Measurements from ENCODE around the gene PCARE. TPM values are rescaled to one million over a fixed set of nuclear protein-coding genes. Genes with fewer than 3 reads are reported as not detected.

Gene PCARE
- total and polyA plus RNA-seq, 4 donors: 0.01 to 0.09 (median 0.04) TPM; not detected in 1

DNA sequence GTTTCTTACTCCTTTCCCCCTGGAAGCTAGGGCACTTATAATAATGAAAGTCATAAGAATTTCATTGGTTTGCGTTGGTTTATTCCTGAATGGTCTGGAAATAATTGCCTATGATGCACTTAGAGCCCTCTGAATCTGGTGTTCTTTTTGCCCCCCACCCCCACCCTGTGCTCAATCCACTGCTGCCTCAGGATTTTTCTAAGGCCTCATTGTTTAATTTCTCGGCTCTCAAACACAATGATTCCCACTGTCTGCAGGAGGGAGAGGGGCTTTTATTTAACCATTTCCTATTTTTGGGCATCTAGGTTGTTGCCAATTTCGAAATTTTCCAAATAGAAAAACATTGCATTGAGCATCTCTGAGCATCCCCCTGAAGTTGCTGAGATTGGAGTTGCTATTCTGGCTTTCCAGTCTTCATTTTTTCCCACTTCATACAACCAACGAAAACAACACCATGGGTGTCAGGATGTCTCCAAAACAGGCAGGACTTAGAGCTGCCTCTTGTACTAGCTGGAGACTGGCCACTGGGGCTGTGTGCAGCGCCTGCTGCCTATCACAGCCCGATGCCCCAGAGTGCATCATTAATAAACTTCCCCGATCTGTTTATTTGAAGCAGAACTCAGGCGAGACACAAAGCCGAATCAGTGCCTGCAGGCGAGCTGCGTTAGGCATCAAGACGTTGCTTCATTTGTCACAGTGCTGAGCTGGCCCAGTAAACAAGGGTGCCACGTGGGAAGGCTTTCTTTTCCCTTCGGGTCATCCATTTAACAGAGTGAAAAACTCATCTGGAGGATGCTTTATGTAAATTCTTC, 1.8 kb upstream of the PCARE start:
- Histone ChIP-seq H3K4me1 (ENCODE audit: control insufficient read depth in 5 of 5, insufficient read depth in 5 of 5, low read length in 5 of 5) (peaks cover 0 to 4% (median 0%) of the 10 kb centered on the region in 5 donors), H3K27me3 (ENCODE audit: control insufficient read depth in 3 of 3, insufficient read depth in 3 of 3, low read length in 2 of 3) (no peaks in the 10 kb centered on the region), H3K9ac (ENCODE audit: insufficient read depth in 1 of 2, low read length in 2 of 2) (no peak overlapping the region), H3K36me3 (ENCODE audit: control insufficient read depth in 4 of 4, insufficient read depth in 4 of 4, low read length in 4 of 4) (no peaks in the 10 kb centered on the region), H3K9me3 (ENCODE audit: control insufficient read depth in 4 of 4, insufficient read depth in 3 of 4, low read length in 3 of 4) (peaks cover 0 to 19% (median 3%) of the 10 kb centered on the region in 4 donors), H3K4me3 (no peak overlapping the region), H3K27ac (ENCODE audit: low read depth in 1 of 2, low read length in 1 of 2) (no peak overlapping the region)
- TF ChIP-seq, protein P1, sequence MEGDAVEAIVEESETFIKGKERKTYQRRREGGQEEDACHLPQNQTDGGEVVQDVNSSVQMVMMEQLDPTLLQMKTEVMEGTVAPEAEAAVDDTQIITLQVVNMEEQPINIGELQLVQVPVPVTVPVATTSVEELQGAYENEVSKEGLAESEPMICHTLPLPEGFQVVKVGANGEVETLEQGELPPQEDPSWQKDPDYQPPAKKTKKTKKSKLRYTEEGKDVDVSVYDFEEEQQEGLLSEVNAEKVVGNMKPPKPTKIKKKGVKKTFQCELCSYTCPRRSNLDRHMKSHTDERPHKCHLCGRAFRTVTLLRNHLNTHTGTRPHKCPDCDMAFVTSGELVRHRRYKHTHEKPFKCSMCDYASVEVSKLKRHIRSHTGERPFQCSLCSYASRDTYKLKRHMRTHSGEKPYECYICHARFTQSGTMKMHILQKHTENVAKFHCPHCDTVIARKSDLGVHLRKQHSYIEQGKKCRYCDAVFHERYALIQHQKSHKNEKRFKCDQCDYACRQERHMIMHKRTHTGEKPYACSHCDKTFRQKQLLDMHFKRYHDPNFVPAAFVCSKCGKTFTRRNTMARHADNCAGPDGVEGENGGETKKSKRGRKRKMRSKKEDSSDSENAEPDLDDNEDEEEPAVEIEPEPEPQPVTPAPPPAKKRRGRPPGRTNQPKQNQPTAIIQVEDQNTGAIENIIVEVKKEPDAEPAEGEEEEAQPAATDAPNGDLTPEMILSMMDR (IDR thresholded peaks at IDR 0.05; ENCODE audit: control extremely low read depth, extremely low read depth): no peak
- DNase-seq (no peak), ATAC-seq (ENCODE audit: insufficient read depth, low FRiP score) (no peak)
- WGBS, 2 donors: 60 to 74% methylated on average over 14 of the region's 14 CpGs

DNA sequence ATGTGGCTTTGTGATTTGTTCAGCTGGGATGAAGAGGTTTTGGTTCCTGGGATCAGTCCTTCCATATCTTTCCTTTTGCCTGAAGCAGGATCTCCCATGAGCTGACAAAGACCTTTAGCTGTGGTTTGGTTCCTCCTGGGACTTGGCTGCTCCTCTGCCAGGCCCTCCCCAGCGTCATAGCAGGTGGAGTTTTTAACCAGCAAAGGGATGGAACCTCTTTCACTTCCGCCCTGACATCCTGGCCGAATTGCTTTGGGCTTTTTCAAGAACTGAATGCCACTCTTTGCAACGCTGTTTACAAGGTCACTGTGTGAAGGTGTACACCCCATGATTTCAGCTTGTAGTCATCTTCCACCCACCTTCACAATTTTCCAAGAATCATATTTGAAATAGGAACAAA, 390 bp downstream of the PCARE start:
- peak overlapping the region in 1 of 2 donors; percentile 36 for H3K27ac ChIP-seq (ENCODE audit: low read depth in 1 of 2, low read length in 1 of 2)
- peaks cover 0 to 5% (median 0%) of the 10 kb centered on the region in 5 donors for H3K4me1 ChIP-seq (ENCODE audit: control insufficient read depth in 5 of 5, insufficient read depth in 5 of 5, low read length in 5 of 5)
- no peaks in the 10 kb centered on the region for H3K27me3 ChIP-seq (ENCODE audit: control insufficient read depth in 3 of 3, insufficient read depth in 3 of 3, low read length in 2 of 3)
- TF ChIP-seq, protein P1 (IDR thresholded peaks at IDR 0.05; ENCODE audit: control extremely low read depth, extremely low read depth): no peak
- DNase-seq (no peak), ATAC-seq (ENCODE audit: insufficient read depth, low FRiP score) (no peak)
- peaks cover 0 to 3% (median 0%) of the 10 kb centered on the region in 4 donors for H3K9me3 ChIP-seq (ENCODE audit: control insufficient read depth in 4 of 4, insufficient read depth in 3 of 4, low read length in 3 of 4)
- H3K4me3 ChIP-seq: no peak overlapping the region
- H3K9ac ChIP-seq (ENCODE audit: insufficient read depth in 1 of 2, low read length in 2 of 2): no peak overlapping the region
- no peaks in the 10 kb centered on the region for H3K36me3 ChIP-seq (ENCODE audit: control insufficient read depth in 4 of 4, insufficient read depth in 4 of 4, low read length in 4 of 4)
- WGBS, 2 donors: 67 to 85% methylated on average over 4 of the region's 4 CpGs

DNA sequence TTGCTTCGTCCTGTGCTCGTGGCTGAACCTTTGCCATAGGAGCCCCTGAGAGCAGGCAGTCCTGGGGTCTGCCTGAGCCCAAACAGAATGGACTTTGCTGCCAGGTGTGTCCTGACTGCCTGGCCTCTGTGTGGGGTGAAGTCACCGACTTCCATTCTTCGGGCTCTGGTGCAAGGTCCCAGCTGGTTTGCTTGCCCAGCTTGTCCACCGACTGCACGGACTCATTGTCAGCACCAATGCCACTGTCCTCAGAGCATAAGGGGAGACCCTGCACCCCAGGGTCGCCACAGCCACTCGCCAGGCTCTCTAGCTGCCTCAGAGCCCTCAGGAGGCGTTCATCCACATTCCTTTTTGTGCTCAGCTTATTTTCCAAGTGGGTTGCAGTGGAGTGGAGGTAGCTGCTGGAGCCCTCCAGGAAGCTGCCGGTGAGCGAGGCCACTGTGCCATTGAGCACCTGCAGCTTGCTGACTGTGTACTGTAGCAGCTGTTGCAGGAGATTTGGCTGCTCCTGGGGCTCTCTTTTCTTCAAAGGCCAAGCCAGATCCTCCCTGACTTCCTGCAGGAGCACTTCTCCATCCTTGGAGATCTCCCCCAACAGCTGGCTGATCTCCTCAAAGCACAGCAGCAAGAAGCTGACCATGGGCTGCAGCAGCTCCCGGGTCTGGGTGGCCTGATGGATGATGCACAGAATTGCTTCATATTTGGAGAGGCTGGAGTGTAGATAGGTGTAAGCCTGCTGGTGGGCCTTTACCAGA, 1.2 kb downstream of the PCARE start:
- ATAC-seq (ENCODE audit: insufficient read depth, low FRiP score) (no peak), DNase-seq (peak in 1 of 3 donors; percentile 23)
- no peaks in the 10 kb centered on the region for H3K36me3 ChIP-seq (ENCODE audit: control insufficient read depth in 4 of 4, insufficient read depth in 4 of 4, low read length in 4 of 4)
- H3K27ac ChIP-seq (ENCODE audit: low read depth in 1 of 2, low read length in 1 of 2): no peak overlapping the region
- peaks cover 0 to 5% (median 0%) of the 10 kb centered on the region in 5 donors for H3K4me1 ChIP-seq (ENCODE audit: control insufficient read depth in 5 of 5, insufficient read depth in 5 of 5, low read length in 5 of 5)
- no peaks in the 10 kb centered on the region for H3K27me3 ChIP-seq (ENCODE audit: control insufficient read depth in 3 of 3, insufficient read depth in 3 of 3, low read length in 2 of 3)
- TF ChIP-seq, protein P1 (IDR thresholded peaks at IDR 0.05; ENCODE audit: control extremely low read depth, extremely low read depth): no peak
- H3K4me3 ChIP-seq: no peak overlapping the region
- WGBS, 2 donors: 77 to 89% methylated on average over 12 of the region's 12 CpGs
- H3K9ac ChIP-seq (ENCODE audit: insufficient read depth in 1 of 2, low read length in 2 of 2): no peak overlapping the region
- H3K9me3 ChIP-seq (ENCODE audit: control insufficient read depth in 4 of 4, insufficient read depth in 3 of 4, low read length in 3 of 4): peaks cover 0 to 3% (median 0%) of the 10 kb centered on the region in 4 donors

All from lung (tissue), 12 donors.